8988T (cell line): ENCODE results near the gene SYNE1.

ENCODE experiments used
- DNase-seq: peaks from one replicate; pipeline ENCODE4 v3.0.0; 2011

The SYNE1 gene

DNA sequence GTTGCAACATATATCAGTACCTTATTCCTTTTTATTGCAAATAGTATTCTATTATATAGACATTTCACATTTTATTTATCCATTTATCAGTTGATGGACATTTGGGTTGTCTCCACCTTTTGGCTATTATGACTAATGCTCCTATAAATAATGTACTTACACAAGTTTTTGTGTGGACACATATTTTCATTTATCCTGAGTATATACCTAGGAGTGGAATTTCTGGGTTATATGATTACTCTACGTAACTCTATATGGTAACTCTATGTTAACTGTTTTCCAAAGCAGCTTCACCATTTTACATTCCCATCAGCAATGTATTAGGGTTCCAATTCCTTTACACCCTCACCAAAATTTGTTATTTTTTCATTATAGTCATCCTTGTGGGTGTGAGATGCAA, 424.7 kb downstream of the SYNE1 start:
- DNase-seq = no peak

DNA sequence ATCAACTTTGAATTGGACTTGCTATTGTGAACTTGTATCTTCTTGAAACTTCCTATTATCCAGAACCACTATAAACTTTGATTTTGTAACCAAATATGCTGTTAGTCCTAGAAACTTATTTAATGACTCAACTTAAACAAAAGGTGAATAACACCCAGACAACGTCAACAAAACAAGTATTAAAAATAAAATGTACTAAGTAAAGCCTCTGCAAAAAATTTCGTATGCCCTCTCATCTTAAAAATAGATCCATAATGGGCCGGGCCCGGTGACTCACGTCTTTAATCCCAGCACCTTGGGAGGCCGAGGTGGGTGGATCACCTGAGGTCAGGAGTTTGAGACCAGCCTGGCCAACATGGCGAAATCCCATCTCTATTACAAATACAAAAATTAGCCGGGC, 428.0 kb downstream of the SYNE1 start:
- no peak for DNase-seq

DNA sequence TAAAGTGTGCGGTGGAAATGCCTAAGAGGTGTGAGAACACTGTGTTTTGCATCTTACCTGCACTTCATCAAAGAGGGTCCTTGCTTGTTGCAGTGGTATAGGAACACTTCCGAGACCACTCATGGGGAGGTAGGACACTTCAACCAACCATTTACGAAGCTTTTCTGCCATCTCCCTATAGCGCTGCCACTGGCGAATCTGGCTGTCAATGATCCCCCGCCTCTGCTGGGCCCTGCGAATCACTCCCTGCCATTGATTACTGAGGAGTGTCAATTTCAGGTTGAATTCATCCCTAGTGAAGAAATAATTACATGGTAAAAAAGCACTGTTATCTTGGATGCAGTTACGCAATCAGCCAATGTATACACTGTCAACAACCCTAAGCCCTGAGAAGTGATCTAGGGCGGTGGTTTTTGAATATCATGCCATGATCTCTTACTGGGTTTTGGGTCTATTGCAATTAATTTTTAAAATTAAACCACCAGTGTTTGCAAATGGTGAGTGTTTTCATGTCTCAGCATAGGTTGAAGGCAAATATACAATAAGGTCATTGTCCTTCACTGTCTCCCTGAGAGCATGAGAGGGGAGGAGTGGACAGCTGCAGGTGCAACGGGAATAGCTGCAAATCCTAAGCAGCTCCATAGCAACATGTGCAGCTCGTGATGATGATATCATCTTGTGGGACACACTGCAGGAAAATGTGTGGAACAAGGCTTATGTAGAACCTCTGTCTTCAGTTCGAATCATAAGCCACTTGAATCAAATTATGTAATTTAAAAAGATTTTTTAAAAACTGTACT, 429.0 kb downstream of the SYNE1 start:
- no peak for DNase-seq

DNA sequence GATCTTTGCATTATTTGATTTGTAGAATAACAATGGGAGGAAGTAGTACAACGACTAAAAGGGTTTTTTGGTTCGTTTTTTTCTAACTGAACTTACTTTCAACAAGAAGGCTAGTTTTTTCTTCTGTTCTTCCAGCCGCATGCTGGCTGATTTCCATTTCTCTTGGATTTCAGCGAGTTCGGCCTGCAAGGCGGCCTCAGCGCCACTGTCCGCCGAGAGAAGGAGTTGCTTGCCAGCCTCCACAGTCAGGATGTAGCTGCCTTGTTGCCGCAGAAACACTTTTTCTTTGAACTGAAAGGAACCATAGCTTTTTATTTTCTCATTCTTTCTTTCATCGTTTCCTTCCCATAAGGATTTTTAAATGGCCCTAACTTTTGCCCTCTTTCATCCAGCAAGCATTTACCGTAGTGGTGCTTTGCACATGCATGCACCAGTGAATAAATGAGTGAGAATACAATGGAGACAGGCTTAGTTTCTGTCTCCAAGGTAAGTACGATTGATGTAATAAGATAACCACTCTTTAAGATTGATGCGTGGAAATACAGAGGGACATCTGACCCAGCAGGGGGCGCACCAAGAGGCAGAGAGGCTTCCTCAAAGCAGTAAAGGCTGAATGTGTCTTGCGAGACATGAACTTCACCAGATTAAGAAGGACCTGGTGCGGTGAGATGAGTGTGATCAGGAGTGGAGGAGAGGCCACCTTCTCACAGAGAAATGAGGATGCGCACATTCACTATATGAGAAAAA, 430.9 kb downstream of the SYNE1 start:
- DNase-seq = peak; percentile 8

GRCh38 chr6:152204591-152204990, 432.6 kb downstream of the SYNE1 start:
- DNase-seq = no peak

- DNase-seq = no peak
Measured at GRCh38 chr6:152201120-152201519, 436.0 kb downstream of the SYNE1 start.

DNA sequence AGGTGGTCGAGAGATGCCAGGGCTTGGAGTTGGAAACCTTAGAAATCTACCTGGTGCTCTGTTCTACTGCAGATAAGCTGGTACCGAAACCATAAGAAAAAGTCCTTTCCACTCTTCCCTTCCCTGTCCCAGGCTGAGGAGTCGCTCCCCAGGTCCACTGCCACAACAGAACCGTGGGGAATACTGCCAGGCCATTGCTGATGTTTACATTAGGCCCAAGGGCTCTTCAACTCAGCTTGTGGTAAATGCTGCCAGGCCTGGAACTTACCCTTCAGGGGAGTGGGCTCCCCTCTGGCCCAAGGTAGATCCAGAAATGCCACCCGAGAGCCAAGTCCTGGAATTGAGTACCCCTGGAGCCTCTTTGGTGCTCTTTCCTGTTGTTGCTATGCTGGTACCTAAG, 441.3 kb downstream of the SYNE1 start:
- DNase-seq = no peak

DNA sequence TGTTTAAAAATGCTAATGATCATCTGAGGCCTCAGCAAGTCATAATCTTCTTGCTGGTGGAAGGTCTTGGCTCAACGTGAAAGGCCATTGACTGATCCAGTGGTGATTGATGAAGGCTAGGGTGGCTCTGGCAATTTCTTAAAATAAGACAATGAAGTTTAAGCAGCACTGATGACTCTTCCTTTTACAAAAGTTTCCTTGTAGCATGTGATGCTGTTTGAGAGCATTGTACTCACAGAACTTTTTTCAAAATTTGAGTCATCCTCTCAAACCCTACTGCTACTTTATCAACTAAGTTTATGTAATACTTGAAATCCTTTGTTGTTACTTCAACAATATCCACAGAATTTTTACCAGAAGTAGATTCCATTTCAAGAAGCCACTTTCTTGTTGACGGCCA, 447.4 kb downstream of the SYNE1 start:
- no peak for DNase-seq

- DNase-seq = no peak
Measured at GRCh38 chr6:152188011-152188410, 449.2 kb downstream of the SYNE1 start.

DNA sequence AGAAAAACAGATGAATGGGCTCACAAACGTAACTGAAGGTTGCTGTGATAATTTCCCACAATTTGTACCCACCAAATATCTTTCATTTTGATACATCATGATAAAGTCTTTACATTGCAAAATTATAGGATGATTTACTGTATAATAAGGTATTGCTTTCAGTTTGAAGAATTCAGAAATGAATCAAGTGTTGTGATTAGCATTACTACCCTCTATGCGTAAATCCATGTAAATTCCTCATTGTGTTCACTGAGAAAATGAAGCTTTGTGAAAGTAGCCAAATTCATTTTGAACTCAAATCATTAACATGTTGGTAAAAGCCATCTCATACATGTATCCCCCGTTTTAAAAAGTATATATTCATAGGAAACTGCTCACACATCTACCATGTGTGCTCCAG, 450.3 kb downstream of the SYNE1 start:
- no peak for DNase-seq

DNA sequence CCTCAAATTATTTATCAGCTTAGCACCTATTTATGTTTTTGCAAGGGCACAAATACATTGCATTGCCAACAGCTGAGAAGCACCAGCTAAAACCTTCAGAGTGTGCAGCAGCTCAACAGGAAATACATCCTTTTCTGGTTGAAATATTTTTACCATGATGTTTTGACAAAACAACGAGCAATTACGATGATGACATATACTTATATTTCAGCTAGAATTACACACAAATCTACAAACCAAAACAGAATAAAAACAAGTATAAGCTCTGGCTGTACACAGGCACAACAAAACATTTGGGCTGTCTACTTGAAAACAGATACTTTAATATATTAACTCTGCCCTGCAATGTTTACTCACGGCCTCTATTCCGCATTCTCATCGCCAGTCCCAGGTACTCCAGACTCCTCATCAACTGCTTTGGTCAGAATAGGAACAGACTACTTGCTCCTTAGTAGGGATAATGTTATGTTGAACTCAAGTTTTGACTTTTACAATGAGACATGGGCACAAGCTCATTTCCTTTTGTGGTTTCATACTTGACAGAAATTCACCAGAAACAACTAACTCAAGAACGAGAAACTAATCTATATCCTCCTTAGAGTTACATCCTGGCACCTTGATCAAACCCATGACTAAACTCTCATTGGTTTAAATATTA, 452.1 kb downstream of the SYNE1 start:
- DNase-seq = no peak

DNA sequence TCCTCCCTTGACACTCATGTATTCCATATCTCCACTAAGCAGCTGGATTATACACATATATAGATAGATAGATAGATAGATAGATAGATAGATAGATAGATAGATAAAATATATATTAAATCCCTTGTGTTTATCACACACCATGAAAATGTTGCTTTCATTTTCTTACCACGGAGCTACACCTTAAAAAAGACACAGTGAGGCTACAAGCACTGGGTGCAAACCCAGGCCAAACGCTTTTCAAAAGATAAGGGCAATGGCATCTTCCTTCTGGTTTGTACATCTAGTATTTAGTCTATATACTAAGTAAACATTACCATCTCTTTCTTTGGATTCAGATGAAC, 452.6 kb downstream of the SYNE1 start:
- no peak for DNase-seq

DNA sequence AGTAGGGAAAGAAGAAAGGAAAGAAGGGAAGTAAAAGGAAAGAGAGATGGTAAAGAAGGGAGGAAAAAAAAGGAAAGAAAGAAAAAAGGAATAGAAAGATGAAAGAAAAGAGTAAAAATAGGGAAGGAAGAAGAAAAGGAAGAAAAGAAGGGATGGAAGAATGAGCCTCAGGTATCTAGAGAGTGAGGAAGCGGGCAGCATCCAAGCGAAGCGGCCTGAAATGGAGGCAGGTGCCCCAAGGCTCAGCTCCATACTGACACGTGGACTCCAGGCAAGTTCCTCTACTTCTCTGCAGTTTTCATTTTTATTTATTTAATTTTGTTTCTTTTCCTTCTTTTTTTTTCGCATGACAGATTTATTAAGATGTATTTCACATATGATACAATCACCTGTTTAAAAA, 456.6 kb downstream of the SYNE1 start:
- DNase-seq = no peak

GRCh38 chr6:152176268-152176667, 460.9 kb downstream of the SYNE1 start:
- DNase-seq = no peak

GRCh38 chr6:152173957-152174356, 463.2 kb downstream of the SYNE1 start:
- no peak for DNase-seq

DNA sequence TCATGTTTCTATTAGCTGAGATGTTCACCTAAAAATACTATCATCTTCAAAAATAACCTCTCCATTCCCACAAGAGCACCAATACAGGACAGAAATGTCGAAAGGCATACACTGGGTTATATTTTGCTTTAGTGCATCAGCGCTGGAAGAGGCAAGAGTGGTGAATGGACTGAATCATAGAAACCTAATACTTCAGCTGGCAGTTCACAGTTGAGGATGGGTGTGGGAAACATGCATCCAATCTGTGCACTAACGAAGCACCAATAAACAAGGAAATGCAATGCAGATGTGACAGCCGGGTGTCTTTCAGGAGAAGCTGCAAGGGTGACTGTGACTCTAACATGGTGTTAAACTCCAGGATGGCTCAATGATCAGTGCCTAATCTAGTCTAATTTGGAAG, 463.8 kb downstream of the SYNE1 start:
- DNase-seq = no peak

- no peak for DNase-seq
Measured at GRCh38 chr6:152170702-152171667, 466.2 kb downstream of the SYNE1 start.

DNA sequence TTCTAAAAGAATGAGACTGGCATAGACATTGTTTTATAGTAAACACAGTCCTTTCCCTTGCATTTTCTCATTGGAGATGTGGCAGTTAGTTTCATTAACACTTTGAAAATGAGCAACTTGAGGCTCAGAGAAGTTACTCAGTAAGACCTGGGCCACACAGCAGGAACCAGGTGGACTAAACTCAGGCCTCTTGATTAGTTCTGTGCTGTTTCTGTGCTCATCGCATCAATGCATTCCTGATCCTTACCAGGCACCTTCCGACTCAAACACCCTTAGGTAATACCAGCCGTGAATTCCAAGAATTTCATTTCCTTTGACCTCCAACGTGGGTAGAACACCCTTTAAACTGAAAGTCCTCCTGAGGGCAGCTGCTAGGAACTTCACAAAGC, 466.9 kb downstream of the SYNE1 start:
- no peak for DNase-seq

DNA sequence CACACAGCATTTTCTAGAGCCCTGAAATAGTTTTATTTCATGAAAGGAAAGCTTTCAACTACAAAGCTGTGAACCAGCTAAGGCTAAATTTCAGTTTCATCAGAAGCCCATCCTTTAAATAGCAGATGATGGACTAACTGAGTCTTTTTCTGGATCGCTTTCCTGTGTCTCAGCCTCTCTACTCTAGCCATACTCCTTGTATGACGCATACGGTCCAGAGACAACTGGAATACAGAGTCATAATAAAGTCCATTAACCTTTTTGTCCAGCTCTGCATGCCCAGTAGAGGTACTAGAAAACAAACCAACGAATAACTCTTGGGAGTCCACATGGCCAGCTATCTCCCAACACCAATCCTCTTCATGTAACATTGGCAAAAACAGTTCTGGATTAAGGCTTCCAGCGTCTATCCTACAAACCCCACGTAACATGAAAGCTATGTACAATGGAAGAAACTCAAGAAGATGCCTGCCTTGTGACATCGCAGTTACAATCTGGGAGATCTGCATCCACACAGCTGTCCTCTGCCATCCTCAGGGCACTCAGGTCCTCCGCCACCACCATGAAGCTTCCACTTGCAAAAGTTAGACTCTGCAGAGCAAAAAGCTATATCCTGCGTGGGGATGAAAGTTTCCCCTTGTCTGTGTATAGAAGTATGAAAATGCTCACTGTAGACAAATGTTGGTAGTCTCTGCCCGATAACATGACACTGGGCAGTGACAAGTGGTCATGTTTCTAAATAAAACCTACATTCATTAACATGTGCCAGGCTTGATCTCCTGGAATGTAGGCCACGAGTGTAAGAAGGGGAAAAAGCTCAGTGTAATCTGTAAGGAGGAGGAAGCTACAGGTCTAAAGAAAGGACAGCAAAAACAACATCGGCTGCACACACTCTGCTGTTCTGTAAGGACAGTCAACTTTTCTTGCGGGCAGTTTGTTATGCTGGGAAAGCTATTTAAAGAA, 469.2 kb downstream of the SYNE1 start:
- no peak for DNase-seq

DNA sequence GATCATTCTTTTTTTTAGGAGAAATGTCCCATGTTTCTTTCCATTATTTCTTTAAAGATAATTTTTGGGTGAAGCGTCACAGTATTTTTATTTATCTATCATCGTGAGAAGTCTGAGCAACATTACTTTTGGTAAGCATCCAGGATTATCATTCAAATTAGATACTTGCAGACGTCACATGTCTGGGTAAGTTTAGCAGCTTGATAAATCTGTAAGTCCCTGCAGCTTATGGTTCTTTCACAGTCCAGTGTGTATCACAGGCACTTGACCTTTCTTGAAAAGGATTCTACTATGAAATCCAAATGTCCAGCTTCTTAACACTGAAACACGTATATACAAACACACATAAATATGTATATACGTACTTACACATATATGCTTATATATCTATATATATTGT, 470.3 kb downstream of the SYNE1 start:
- DNase-seq = no peak

- no peak for DNase-seq
Measured at GRCh38 chr6:152166497-152166896, 470.7 kb downstream of the SYNE1 start.

GRCh38 chr6:152164957-152165356, 472.2 kb downstream of the SYNE1 start:
- no peak for DNase-seq
